Stomach smooth muscle (tissue), 2 donors: Measurements from ENCODE around the gene OBI1.

Source experiments
- H3K27ac ChIP-seq: one replicate; pipeline ENCODE4 v1.7.0; 2013; ENCODE audit warnings: mild to moderate bottlenecking, low read length, inconsistent platforms
- H3K27me3 ChIP-seq, 2 donors: one replicate each; pipeline ENCODE4 v1.7.0; 2013; ENCODE audit warnings: low read length in 2 of 2; ENCODE audit not compliant: insufficient read depth in 2 of 2, control insufficient read depth in 1 of 2
- H3K36me3 ChIP-seq, 2 donors: one replicate each; pipeline ENCODE4 v1.7.0; 2013; ENCODE audit warnings: low read length in 2 of 2; ENCODE audit not compliant: control insufficient read depth in 2 of 2, insufficient read depth in 2 of 2
- H3K4me1 ChIP-seq: one replicate; pipeline ENCODE4 v1.7.0; 2013; ENCODE audit warnings: low read length; ENCODE audit not compliant: control insufficient read depth, insufficient read depth
- H3K4me3 ChIP-seq, 2 donors: one replicate each; pipeline ENCODE4 v1.7.0; 2013; ENCODE audit warnings: low read length in 2 of 2
- H3K9ac ChIP-seq, 2 donors: one replicate each; pipeline ENCODE4 v1.7.0; 2013; ENCODE audit warnings: low read length in 2 of 2, mild to moderate bottlenecking in 1 of 2
- H3K9me3 ChIP-seq, 2 donors: one replicate each; pipeline ENCODE4 v1.7.0; 2013; ENCODE audit warnings: low read length in 2 of 2; ENCODE audit not compliant: control insufficient read depth in 2 of 2
- donor health status: healthy.
- donor health status: Pancreatic carcinoma.

OBI1 gene

DNA sequence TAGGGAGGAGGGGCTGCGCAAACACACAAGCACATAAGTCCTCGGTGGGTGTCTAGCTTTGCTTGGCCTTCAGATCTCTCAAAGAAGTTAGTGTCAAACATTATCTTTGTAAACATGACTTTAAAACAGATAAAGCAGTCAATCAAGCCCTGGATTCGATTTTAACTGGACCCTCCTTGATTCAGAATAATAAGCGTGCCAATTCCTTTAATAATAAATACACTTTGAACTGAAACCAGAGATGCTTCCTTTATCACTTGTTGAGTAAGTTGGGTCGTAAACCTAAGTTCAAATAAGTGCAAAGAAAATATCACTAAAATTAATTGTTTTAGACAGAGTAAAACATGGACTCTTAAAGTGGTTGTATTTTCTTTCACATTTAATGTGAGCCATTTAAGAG is 86.5 kb downstream of the OBI1 start:
- Histone ChIP-seq H3K9ac (no peak overlapping the region), H3K27me3 (peaks cover 0 to 4% of the 10 kb centered on the region in 2 donors), H3K4me3 (no peak overlapping the region), H3K36me3 (no peaks in the 10 kb centered on the region), H3K9me3 (no peaks in the 10 kb centered on the region), H3K27ac (no peak overlapping the region), H3K4me1 (no peaks in the 10 kb centered on the region)

DNA sequence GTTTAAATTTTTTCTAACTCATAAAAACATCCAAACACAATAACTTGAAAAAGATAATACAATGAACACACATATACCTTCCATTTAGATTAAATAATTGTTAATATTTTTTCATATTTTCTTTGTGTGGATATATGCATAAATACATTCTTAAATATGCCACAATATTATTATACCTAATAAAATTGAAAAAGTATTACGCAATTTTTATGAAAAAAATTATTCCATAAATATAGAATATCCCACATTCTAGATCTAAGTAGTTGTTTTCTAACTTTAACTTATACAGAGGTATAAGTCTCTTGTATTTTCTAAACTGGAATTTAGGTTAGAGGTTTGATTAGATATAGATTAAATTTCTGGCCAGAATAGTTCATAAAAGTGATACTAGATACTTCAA is 89.9 kb downstream of the OBI1 start:
- Histone ChIP-seq H3K9me3 (no peaks in the 10 kb centered on the region), H3K27ac (no peak overlapping the region), H3K27me3 (peaks cover 0 to 4% of the 10 kb centered on the region in 2 donors), H3K4me3 (no peak overlapping the region), H3K36me3 (no peaks in the 10 kb centered on the region), H3K9ac (no peak overlapping the region), H3K4me1 (no peaks in the 10 kb centered on the region)

DNA sequence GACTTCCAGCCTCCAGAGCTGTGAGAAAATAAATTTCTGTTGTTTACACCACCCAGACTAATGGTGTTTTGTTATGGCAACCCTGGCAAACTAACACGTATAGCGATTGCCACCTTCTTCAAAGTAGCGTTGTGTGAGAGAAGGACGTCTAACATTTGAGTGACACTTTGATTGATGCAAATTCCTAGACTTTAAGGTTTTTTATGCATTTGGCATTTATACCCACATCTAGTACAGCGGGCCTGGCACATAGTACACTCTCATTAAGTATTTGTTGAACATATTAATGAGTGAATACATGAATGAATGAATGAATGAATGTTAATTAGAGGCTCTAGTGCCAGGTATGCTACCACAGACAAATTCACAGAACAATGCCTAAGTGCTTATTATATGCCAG is 92.3 kb downstream of the OBI1 start:
- Histone ChIP-seq H3K36me3 (no peaks in the 10 kb centered on the region), H3K27me3 (peaks cover 0 to under 1% of the 10 kb centered on the region in 2 donors), H3K9me3 (no peaks in the 10 kb centered on the region), H3K9ac (no peak overlapping the region), H3K27ac (no peak overlapping the region), H3K4me1 (no peaks in the 10 kb centered on the region), H3K4me3 (no peak overlapping the region)
